GM12873 (cell line): ENCODE results near the gene ARNT2.

ENCODE experiments used
- TF ChIP-seq, protein P1 (sequence below): IDR thresholded peaks from 2 replicates; pipeline ENCODE4 v1.5.1; 2012; ENCODE audit warnings: low read depth, mild to moderate bottlenecking, moderate library complexity, low read length, control low read depth; ENCODE audit not compliant: insufficient read depth; ENCODE audit errors: missing control alignments

Gene ARNT2

DNA sequence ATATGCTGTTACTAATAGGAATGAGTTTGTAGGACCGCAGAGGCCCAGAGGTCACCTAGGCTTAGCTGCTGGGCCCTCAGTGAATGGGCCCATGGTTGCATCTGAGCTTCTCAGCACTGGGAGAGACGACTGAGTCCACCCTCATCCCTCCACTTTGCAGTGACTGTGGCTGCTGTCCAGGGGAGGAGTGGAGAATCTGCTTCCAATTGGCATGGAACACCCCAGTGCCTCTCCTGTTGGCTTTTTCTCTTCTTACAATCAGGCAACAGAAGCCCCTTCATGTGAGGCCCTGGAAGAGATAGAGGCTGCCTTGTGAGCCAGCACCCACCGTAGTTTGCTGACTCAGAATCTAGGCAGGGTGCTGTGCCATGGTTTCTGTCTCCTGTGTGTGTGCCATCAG lies 55.6 kb downstream of the ARNT2 start:
- TF ChIP-seq, protein P1, sequence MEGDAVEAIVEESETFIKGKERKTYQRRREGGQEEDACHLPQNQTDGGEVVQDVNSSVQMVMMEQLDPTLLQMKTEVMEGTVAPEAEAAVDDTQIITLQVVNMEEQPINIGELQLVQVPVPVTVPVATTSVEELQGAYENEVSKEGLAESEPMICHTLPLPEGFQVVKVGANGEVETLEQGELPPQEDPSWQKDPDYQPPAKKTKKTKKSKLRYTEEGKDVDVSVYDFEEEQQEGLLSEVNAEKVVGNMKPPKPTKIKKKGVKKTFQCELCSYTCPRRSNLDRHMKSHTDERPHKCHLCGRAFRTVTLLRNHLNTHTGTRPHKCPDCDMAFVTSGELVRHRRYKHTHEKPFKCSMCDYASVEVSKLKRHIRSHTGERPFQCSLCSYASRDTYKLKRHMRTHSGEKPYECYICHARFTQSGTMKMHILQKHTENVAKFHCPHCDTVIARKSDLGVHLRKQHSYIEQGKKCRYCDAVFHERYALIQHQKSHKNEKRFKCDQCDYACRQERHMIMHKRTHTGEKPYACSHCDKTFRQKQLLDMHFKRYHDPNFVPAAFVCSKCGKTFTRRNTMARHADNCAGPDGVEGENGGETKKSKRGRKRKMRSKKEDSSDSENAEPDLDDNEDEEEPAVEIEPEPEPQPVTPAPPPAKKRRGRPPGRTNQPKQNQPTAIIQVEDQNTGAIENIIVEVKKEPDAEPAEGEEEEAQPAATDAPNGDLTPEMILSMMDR, result no peak

DNA sequence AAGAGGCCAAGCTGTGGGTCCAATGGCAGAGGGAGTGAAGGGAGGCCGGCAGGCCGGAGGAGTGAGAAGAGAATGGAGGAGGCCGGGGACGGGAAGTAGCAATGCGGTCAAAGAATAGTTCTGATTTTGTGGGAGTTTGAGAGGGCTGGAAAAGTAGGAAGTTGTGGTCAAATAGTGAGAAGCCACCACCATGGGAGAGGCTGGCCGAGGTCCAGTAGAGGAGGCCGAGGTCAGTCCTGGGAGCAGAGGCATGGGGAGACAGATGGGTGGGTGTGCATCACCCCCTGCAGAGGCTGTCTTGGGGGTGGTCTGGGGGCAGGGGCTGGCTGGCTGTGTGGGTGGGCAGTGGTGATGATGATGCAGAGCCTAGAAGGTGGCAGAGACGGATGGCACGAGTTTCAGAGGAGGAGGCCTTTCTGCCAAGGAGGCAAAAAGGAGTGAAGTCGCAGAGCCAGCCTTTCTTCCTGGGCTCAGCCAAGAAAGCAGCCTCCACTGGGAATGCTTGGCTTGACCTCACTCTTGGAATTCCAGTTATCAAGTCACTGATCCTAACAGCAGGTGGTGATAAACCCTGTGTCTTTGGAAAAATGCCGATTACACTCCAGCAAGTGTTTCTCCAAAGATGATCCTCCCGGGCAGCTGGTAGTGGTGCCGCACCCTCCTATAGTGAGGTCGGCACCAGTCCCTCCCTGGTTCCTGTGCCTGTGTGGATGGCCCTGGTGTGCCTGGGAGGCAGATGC lies 57.3 kb downstream of the ARNT2 start:
- TF ChIP-seq, protein P1, result no peak

DNA sequence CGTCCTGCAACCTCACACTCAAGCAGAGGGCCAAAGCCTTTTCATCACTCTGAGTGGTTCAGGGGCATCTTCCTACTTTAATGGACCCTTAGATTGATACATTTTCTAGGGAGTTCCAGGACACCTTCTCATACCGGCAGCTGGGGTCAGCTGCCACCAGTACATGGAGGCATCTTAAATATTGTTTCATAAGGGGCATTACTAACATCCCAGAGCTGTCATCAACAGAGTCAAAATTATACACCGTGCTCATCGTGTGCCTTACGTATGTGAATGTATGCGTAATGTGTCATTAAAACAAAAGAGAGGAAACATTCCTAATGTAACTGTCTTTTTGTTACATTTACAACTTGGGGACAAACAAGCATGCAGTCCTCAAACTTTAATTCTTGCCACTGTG lies 57.9 kb downstream of the ARNT2 start:
- TF ChIP-seq, protein P1, result no peak

DNA sequence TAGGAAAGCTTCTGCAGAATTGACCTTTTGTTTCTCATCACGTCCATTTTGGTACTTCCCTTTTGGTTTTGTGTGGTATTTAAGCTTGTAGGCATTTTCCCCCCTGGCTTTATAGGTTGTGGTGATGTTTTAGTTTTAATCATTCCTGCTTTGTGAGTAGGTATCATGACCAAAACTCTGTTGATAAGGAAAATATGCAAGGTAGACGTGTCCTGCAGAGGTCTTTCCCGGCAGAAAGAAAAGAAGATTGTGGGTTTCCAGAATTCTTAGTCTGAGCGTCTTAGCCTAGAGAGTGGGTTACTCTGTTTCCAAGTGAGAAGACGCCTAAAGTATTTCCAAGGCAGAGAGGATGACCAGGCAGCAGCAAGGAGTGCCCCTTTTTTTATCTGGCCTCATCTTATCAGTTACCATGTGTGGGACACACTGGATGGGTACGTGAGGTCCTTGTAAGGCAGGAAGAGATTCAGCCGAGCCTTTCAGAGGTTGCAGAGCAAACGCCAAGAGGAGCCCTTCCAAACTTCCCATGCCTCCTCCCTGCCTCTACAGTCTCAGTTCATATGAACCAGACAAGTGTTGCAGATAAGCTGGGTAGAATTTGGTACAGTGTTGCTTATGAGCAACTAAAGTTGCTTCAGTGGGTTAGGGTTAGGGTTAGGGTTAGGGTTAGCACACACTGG lies 58.8 kb downstream of the ARNT2 start:
- TF ChIP-seq, protein P1, result no peak

DNA sequence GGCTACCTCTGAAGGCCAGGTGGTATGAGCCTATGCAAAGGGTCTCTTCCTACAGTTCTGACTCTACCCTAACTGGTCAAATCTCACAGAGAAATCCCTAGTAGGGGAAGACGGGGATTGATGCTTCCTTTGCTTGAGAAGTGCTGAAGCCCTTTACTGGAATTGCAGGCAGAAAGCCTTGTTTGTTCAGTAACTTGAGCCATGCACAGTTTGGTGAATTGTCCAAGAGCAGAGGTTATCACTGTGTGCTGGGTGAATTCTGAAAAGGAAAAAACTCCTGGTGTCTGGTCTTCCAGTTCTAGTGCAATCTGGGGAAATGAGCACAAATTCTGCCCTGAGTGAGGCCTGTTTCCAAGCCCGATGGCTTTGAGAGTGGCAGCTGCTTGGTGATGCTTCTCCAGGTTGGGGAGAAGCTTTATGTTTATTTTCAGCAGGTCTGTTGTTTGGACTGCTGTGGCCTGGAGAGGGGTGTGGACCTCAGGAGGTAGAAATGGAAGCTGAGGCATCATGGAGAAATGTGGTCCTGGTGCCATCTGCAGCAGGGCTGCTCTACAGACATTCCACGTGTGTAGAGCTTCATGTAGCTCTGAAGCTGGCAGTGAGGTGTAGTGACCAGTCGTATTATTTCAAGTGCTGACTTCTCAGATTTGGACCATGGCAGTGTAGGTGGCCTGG lies 60.9 kb downstream of the ARNT2 start:
- TF ChIP-seq, protein P1, result no peak

DNA sequence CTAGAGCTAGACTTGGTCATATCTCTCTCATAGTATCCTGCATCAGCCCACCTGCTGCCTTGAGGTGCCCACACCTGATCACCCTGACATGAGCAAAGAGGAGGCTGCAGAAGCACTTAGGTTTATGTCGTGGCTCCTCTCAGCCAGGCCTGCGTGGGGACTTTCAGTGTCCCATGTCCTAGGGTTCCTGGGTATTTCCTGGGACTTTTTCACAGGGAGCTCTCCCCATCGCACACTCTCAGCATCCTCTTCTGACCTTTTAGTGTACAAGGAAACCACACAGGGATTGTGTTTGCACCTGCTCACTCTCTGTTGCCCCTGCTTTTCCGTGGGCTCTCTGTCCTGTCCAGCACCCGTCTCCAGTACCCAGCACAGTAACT lies 61.4 kb downstream of the ARNT2 start:
- TF ChIP-seq, protein P1, result no peak

DNA sequence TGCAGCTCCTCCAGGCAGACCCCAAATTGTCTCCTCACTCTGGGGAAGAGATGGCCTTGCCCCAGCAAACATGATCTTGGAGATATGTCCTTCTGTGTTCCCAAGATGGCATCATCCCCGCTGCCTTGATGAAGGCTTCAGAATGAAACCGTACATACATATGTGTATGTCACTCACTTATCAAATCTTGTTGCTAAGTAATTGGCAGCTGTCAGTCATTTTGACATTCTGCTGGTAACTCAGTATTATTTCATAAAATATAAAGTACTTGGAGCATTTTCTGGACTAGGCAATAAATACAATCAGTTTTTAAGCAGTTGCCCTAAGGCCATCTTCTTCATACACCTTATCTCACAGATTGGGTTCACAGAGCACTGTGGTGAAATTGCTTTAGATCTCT lies 62.4 kb downstream of the ARNT2 start:
- TF ChIP-seq, protein P1, result no peak
